Osteoblast (primary cell): ENCODE measurements around the gene SLC2A11. TPM values are rescaled to one million over a fixed set of nuclear protein-coding genes. Genes with fewer than 3 reads are reported as not detected.

ENCODE experiments used
- DNase-seq: peaks from one replicate; pipeline ENCODE4 v3.0.0; 2011; ENCODE audit warnings: low spot score, mixed read lengths; ENCODE audit not compliant: insufficient read length; ENCODE audit errors: missing footprints
- H2AFZ ChIP-seq: 2 replicates; pipeline ENCODE4 v1.6.0; 2011; ENCODE audit warnings: mild to moderate bottlenecking, low read length
- H3K27ac ChIP-seq: 2 replicates; pipeline ENCODE4 v1.5.1; 2011; ENCODE audit warnings: mild to moderate bottlenecking, low read depth, low read length, moderate library complexity
- H3K27me3 ChIP-seq: 2 replicates; pipeline ENCODE4 v1.6.0; 2012; ENCODE audit warnings: mild to moderate bottlenecking, control low read depth, inconsistent platforms, low read length, moderate library complexity; ENCODE audit not compliant: insufficient read depth
- H3K36me3 ChIP-seq: 2 replicates; pipeline ENCODE4 v1.5.1; 2011; ENCODE audit warnings: mild to moderate bottlenecking, low read length, control low read depth, moderate library complexity; ENCODE audit not compliant: insufficient read depth
- H3K4me1 ChIP-seq: 2 replicates; pipeline ENCODE4 v1.5.1; 2011; ENCODE audit warnings: mild to moderate bottlenecking, low read length, control low read depth, moderate library complexity; ENCODE audit not compliant: insufficient read depth
- H3K4me2 ChIP-seq: 2 replicates; pipeline ENCODE4 v1.6.0; 2011; ENCODE audit warnings: mild to moderate bottlenecking, low read length; ENCODE audit not compliant: insufficient read depth
- H3K4me3 ChIP-seq: fragments of 200-600 bp; sonication (generic); 3 replicates; pipeline ENCODE4 v1.5.1; 2012; ENCODE audit warnings: mild to moderate bottlenecking, low read length, inconsistent platforms; ENCODE audit not compliant: insufficient read depth
- H3K79me2 ChIP-seq: 2 replicates; pipeline ENCODE4 v1.6.0; 2012; ENCODE audit warnings: mild to moderate bottlenecking, low read length, control low read depth, inconsistent platforms; ENCODE audit not compliant: insufficient read depth
- H3K9me3 ChIP-seq: 2 replicates; pipeline ENCODE4 v1.5.1; 2011; ENCODE audit warnings: low read depth, low read length, control low read depth
- H4K20me1 ChIP-seq: 2 replicates; pipeline ENCODE4 v1.6.0; 2012; ENCODE audit warnings: mild to moderate bottlenecking, low read length, control low read depth; ENCODE audit not compliant: insufficient read depth
- CTCF ChIP-seq: IDR thresholded peaks from 2 replicates; pipeline ENCODE4 v1.5.1; 2011; ENCODE audit warnings: mild to moderate bottlenecking, low read depth, low read length, moderate library complexity; ENCODE audit errors: extremely low read depth
- small RNA-seq: library from RNA; depleted of rRNA; stranded (forward); fragments of <200 nt; gene quantifications from one replicate; pipeline ENCODE3, GENCODE V24; 2012
- total RNA-seq: library from RNA; depleted of rRNA; stranded (reverse); fragments of >200 nt; gene quantifications from 2 replicates; pipeline ENCODE4 v1.2.3, GENCODE V29; 2012

The SLC2A11 gene
- total RNA-seq, 1 donor = 14.1 TPM

GRCh38 chr22:23922921-23923320 lies 65.2 kb downstream of the SLC2A11 start:
- Histone ChIP-seq H3K4me2 (no peak overlapping the region), H3K9me3 (peaks cover 8% of the 10 kb centered on the region), H3K36me3 (peaks cover 7% of the 10 kb centered on the region), H2AFZ (no peak overlapping the region), H3K4me3 (no peak overlapping the region), H3K79me2 (no peaks in the 10 kb centered on the region), H3K27ac (no peak overlapping the region), H4K20me1 (no peaks in the 10 kb centered on the region), H3K4me1 (no peaks in the 10 kb centered on the region), H3K27me3 (no peaks in the 10 kb centered on the region)
- no peak for DNase-seq
- no peak for TF ChIP-seq CTCF

- TF ChIP-seq CTCF = no peak
- Histone ChIP-seq H3K4me2 (no peak overlapping the region), H2AFZ (no peak overlapping the region), H3K4me1 (no peaks in the 10 kb centered on the region), H3K27me3 (no peaks in the 10 kb centered on the region), H3K36me3 (peaks cover 7% of the 10 kb centered on the region), H4K20me1 (no peaks in the 10 kb centered on the region), H3K9me3 (peaks cover 8% of the 10 kb centered on the region), H3K27ac (no peak overlapping the region), H3K4me3 (no peak overlapping the region), H3K79me2 (no peaks in the 10 kb centered on the region)
- DNase-seq = no peak
Measured at GRCh38 chr22:23925020-23925606, 67.4 kb downstream of the SLC2A11 start.

GRCh38 chr22:23926561-23926960 lies 68.9 kb downstream of the SLC2A11 start:
- no peak overlapping the region for H3K27ac ChIP-seq
- H3K79me2 ChIP-seq = no peaks in the 10 kb centered on the region
- no peak for DNase-seq
- H3K27me3 ChIP-seq = no peaks in the 10 kb centered on the region
- peaks cover 8% of the 10 kb centered on the region for H3K9me3 ChIP-seq
- TF ChIP-seq CTCF = no peak
- H3K4me3 ChIP-seq = no peak overlapping the region
- peaks cover 7% of the 10 kb centered on the region for H3K36me3 ChIP-seq
- H2AFZ ChIP-seq = no peak overlapping the region
- H3K4me1 ChIP-seq = no peaks in the 10 kb centered on the region
- no peaks in the 10 kb centered on the region for H4K20me1 ChIP-seq
- H3K4me2 ChIP-seq = no peak overlapping the region

Small RNA genes lying within 50 kb of the gene (small RNA-seq; reads per million reads assigned to genes)
- gene RN7SL268P = not detected

Other genes with a start within 250 kb of the SLC2A11 start
- gene DRICH1, start 225.6 kb upstream of the SLC2A11 start, total RNA-seq = 0.29 and 0.36 TPM in 2 replicates
- not detected in 2 replicates for gene RGL4, start 166.9 kb upstream of the SLC2A11 start, total RNA-seq
- gene ZNF70, start 106.8 kb upstream of the SLC2A11 start, total RNA-seq = 6.5 and 7.4 TPM in 2 replicates
- gene VPREB3, start 103.5 kb upstream of the SLC2A11 start, total RNA-seq = not detected in 2 replicates
- gene C22orf15, start 94.9 kb upstream of the SLC2A11 start, total RNA-seq = 0.72 and 0.88 TPM in 2 replicates
- 0.88 and 1.1 TPM in 2 replicates for gene CHCHD10, start 89.9 kb upstream of the SLC2A11 start, total RNA-seq
- 23.5 and 41.3 TPM in 2 replicates for gene MMP11, start 85.0 kb upstream of the SLC2A11 start, total RNA-seq
- gene SMARCB1, start 70.9 kb upstream of the SLC2A11 start, total RNA-seq = 49.2 and 51.3 TPM in 2 replicates
- 0.36 and 0.59 TPM in 2 replicates for gene DERL3, start 18.9 kb upstream of the SLC2A11 start, total RNA-seq
- 123 and 131 TPM in 2 replicates for gene MIF, start 36.5 kb downstream of the SLC2A11 start, total RNA-seq
- 2.4 and 13.8 TPM in 2 replicates for gene GSTT2B, start 103.3 kb downstream of the SLC2A11 start, total RNA-seq
- gene DDTL, start 109.0 kb downstream of the SLC2A11 start, total RNA-seq = 1.8 TPM in 2 replicates
- gene DDT, start 116.6 kb downstream of the SLC2A11 start, total RNA-seq = 80.3 and 83.4 TPM in 2 replicates
- 0.59 and 1.1 TPM in 2 replicates for gene GSTT2, start 122.3 kb downstream of the SLC2A11 start, total RNA-seq
- not detected in 2 replicates for gene GSTT4, start 147.6 kb downstream of the SLC2A11 start, total RNA-seq
- 45.4 and 46.3 TPM in 2 replicates for gene CABIN1, start 153.4 kb downstream of the SLC2A11 start, total RNA-seq